Measurements from ENCODE around the gene STIMATE. TPM values are rescaled to one million over a fixed set of nuclear protein-coding genes. Genes with fewer than 3 reads are reported as not detected.
A peak's percentile ranks its signal among the peaks of the same experiment; 100 is the strongest.

Gene STIMATE
- 8.9 TPM for total RNA-seq

DNA sequence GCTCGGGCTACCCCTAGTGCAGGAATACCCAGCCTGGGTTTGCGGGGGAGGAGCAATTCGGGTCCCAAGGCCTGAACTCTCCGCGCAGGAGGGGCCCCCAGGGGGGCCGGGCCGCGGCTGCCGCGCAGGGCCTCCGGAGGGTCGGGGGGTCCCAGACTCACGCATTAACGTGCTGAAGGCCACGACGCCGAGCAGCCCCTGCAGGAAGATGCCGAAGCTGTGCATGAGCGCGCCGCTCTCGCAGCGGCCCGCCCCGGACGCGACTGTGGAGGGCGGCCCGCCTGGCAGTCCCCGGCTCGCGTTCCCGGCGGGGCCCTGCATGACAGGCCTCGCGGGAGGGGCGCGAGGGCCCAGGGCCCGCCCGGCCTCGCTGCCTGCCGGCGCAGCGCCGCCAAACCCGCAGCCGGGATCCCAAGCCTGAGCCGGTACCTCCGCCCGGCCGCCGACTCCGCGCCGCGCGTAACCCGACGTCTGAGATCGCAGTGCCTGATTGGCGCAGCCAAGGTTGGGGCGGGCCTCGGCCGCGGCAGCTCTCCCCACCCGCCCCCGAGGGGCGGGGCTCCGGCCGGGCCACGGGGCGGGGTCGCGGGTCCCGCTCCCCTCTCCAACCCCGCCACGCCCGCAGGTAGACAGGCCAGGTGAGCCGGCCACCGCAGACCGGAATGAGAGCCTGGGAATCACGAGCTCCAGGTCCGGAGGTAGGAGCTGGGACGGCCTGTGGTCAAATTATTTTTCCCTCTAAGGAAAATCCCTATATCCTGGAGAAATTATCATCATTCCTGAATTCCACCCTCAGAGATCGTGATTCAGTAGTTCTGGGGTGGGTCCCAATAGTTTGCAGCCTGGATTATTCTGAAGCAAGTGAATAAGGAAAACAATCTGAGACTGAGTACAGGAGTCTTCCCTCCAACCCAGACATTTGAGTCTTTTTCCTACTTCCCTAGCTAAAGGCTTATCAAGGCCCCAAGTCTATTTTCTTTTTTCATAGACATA is at the start of gene STIMATE:
Gene STIMATE (minus strand): TSS at position 419 of the 993 bp plus-strand sequence. CDS start 98 bp downstream, at position 321.
- Histone ChIP-seq H3K27me3 (ENCODE audit: control insufficient read depth in 3 of 3, insufficient read depth in 3 of 3, low read length in 3 of 3) (no peaks in the 10 kb centered on the region), H3K9ac (ENCODE audit: low read depth in 1 of 3, low read length in 3 of 3) (peak within 1 kb of the TSS; percentile 83 to 88 (median 85)), H3K4me3 (ENCODE audit: low read length in 3 of 3) (peak within 1 kb of the TSS; percentile 85 to 88 (median 87)), H3K36me3 (ENCODE audit: control insufficient read depth in 3 of 3, insufficient read depth in 3 of 3, low read length in 3 of 3) (peaks cover 0 to 2% (median 2%) of the 10 kb centered on the region in 3 donors), H3K4me1 (ENCODE audit: control insufficient read depth in 3 of 3, insufficient read depth in 3 of 3, low read length in 3 of 3) (peaks cover 41 to 52% (median 41%) of the 10 kb centered on the region in 3 donors), H3K27ac (ENCODE audit: low read depth, low read length) (peak within 1 kb of the TSS; percentile 63), H3K9me3 (ENCODE audit: control insufficient read depth in 3 of 3, low read length in 3 of 3) (no peaks in the 10 kb centered on the region)

DNA sequence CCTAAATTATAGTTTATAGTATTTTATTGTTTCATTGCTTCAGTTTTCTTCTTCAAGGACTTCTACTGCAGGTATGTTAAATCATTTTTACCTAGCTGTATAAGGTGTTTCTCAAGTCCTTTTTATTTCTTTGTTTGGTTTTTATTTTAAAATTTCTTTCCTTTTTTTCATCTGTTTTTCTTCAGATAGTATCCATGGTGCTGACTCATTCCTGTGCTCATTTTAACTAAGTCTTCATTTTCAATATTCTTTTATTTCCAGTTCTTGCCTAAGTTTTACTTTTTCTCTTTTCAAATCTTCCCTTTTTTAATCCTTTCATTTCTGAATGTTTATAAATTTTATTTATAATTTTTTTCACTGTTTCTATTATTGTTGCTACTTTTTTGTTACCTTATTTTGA is 42.3 kb upstream of the STIMATE start:
- Histone ChIP-seq H3K27me3 (ENCODE audit: control insufficient read depth in 3 of 3, insufficient read depth in 3 of 3, low read length in 3 of 3) (no peaks in the 10 kb centered on the region), H3K4me1 (ENCODE audit: control insufficient read depth in 3 of 3, insufficient read depth in 3 of 3, low read length in 3 of 3) (peaks cover 0 to 2% (median 0%) of the 10 kb centered on the region in 3 donors), H3K4me3 (ENCODE audit: low read length in 3 of 3) (no peak overlapping the region), H3K9me3 (ENCODE audit: control insufficient read depth in 3 of 3, low read length in 3 of 3) (no peaks in the 10 kb centered on the region), H3K9ac (ENCODE audit: low read depth in 1 of 3, low read length in 3 of 3) (no peak overlapping the region), H3K27ac (ENCODE audit: low read depth, low read length) (no peak overlapping the region), H3K36me3 (ENCODE audit: control insufficient read depth in 3 of 3, insufficient read depth in 3 of 3, low read length in 3 of 3) (no peaks in the 10 kb centered on the region)

DNA sequence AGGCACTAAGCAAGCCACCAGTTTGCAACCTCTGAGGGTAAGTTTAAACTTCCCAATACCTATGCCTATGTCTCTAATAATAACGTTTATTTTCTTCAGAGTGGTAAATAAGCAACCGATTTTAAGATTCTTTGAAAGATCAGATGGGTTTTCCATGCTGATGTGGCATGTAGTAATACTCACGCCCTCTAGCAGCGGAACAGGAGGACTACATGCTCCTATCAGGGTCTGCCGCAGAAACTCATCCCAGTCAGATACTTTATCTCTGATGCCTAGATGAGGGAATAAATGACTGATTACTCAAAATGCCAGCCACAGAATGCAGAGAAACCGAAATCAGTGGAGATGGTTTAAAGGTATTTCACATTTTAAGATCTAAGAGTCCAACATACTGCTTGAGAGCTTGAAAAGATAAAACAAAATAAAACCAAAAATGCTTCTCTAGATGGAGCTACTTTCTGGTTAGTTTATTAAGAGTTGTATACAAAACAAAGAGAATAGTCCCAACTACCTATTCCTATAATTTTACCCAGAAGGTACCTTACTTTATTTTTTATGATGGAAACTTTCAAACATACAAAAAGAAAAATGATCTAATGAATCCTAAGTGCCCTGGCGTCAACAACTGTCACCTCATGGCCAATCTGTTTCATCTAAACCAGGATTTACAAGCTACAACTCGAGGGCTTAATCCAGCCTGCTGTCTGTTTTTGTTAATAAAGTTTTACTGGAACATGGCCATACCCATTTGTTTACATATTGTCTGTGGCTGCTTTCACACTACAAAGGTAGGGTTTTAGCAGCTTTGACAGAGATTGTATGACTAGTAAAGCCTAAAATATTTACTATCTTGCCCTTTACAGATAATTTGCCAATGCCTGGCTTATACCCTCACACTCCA is 37.5 kb upstream of the STIMATE start:
- no peak overlapping the region for H3K4me3 ChIP-seq (ENCODE audit: low read length in 3 of 3)
- H3K36me3 ChIP-seq (ENCODE audit: control insufficient read depth in 3 of 3, insufficient read depth in 3 of 3, low read length in 3 of 3), result no peaks in the 10 kb centered on the region
- no peaks in the 10 kb centered on the region for H3K27me3 ChIP-seq (ENCODE audit: control insufficient read depth in 3 of 3, insufficient read depth in 3 of 3, low read length in 3 of 3)
- no peaks in the 10 kb centered on the region for H3K9me3 ChIP-seq (ENCODE audit: control insufficient read depth in 3 of 3, low read length in 3 of 3)
- peak overlapping the region in 1 of 3 donors; percentile 19 for H3K9ac ChIP-seq (ENCODE audit: low read depth in 1 of 3, low read length in 3 of 3)
- no peak overlapping the region for H3K27ac ChIP-seq (ENCODE audit: low read depth, low read length)
- peaks cover 0 to 6% (median 0%) of the 10 kb centered on the region in 3 donors for H3K4me1 ChIP-seq (ENCODE audit: control insufficient read depth in 3 of 3, insufficient read depth in 3 of 3, low read length in 3 of 3)

DNA sequence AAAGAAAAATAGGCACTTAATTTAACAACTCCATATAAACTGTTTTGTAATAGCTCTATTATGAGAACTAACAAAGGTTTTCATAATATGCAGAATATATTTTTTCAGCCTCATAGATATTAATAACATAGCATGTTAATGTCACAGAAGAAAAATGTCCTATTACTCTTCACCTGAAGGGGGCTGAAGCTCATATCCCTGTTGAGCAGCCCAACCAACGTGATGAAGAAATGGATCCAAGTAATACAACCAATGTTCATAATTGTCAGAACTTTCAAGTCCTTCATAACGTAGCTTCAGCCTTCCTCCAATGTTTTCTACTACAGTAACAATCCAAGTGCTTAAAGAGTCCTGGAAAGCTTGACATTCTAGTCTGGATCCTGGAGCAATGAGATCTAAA is 34.5 kb upstream of the STIMATE start:
- H3K27me3 ChIP-seq (ENCODE audit: control insufficient read depth in 3 of 3, insufficient read depth in 3 of 3, low read length in 3 of 3), result no peaks in the 10 kb centered on the region
- H3K9me3 ChIP-seq (ENCODE audit: control insufficient read depth in 3 of 3, low read length in 3 of 3), result no peaks in the 10 kb centered on the region
- H3K36me3 ChIP-seq (ENCODE audit: control insufficient read depth in 3 of 3, insufficient read depth in 3 of 3, low read length in 3 of 3), result peaks cover 0 to 7% (median 3%) of the 10 kb centered on the region in 3 donors
- H3K4me3 ChIP-seq (ENCODE audit: low read length in 3 of 3), result no peak overlapping the region
- peaks cover 0 to 6% (median 0%) of the 10 kb centered on the region in 3 donors for H3K4me1 ChIP-seq (ENCODE audit: control insufficient read depth in 3 of 3, insufficient read depth in 3 of 3, low read length in 3 of 3)
- H3K27ac ChIP-seq (ENCODE audit: low read depth, low read length), result no peak overlapping the region
- H3K9ac ChIP-seq (ENCODE audit: low read depth in 1 of 3, low read length in 3 of 3), result no peak overlapping the region

DNA sequence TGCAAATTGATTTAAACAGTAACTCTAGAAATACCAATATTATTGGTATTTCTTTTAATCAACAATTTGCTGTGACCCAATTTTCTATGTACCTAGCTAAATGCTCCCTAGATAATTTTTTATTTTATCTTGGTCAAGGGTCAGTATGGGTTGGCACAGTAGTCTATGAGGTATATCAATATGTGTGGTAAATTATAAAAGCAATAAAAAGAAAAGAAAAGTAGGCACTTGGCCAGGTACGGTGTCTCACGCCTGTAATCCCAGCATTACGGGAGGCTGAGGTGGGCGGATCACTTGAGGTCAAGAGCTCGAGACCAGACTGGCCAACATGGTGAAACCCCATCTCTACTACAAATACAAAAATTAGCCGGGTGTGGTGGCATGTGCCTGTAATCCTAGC is 34.0 kb upstream of the STIMATE start:
- peaks cover 0 to 7% (median 3%) of the 10 kb centered on the region in 3 donors for H3K36me3 ChIP-seq (ENCODE audit: control insufficient read depth in 3 of 3, insufficient read depth in 3 of 3, low read length in 3 of 3)

DNA sequence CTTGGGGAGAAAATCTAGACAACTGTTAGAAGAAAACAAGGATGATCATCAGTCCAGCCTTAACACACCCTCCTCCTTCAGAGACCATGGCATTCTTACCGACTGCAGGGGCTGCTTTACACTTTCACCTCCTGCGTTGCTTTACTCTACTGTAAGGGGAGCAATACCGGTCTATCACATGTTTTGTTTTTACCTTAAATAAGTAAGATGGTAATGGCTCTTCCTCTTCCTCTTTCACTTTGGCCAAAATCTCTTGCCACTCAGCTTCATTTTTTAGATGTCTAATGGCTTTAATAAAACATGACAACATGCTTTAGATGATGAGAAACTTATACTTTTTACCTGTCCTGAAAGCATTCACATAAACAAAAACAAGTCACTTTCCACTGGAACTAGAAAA is 33.4 kb upstream of the STIMATE start:
- peaks cover 2 to 8% (median 5%) of the 10 kb centered on the region in 3 donors for H3K36me3 ChIP-seq (ENCODE audit: control insufficient read depth in 3 of 3, insufficient read depth in 3 of 3, low read length in 3 of 3)
- peaks cover 0 to 6% (median 0%) of the 10 kb centered on the region in 3 donors for H3K4me1 ChIP-seq (ENCODE audit: control insufficient read depth in 3 of 3, insufficient read depth in 3 of 3, low read length in 3 of 3)
- H3K9ac ChIP-seq (ENCODE audit: low read depth in 1 of 3, low read length in 3 of 3), result no peak overlapping the region
- H3K4me3 ChIP-seq (ENCODE audit: low read length in 3 of 3), result no peak overlapping the region
- H3K9me3 ChIP-seq (ENCODE audit: control insufficient read depth in 3 of 3, low read length in 3 of 3), result no peaks in the 10 kb centered on the region
- H3K27ac ChIP-seq (ENCODE audit: low read depth, low read length), result no peak overlapping the region
- H3K27me3 ChIP-seq (ENCODE audit: control insufficient read depth in 3 of 3, insufficient read depth in 3 of 3, low read length in 3 of 3), result no peaks in the 10 kb centered on the region

More for the DNA sequence above, 34.0 kb upstream of the STIMATE start:
- no peak overlapping the region for H3K27ac ChIP-seq (ENCODE audit: low read depth, low read length)
- no peaks in the 10 kb centered on the region for H3K9me3 ChIP-seq (ENCODE audit: control insufficient read depth in 3 of 3, low read length in 3 of 3)
- no peaks in the 10 kb centered on the region for H3K27me3 ChIP-seq (ENCODE audit: control insufficient read depth in 3 of 3, insufficient read depth in 3 of 3, low read length in 3 of 3)
- H3K9ac ChIP-seq (ENCODE audit: low read depth in 1 of 3, low read length in 3 of 3), result no peak overlapping the region
- H3K4me1 ChIP-seq (ENCODE audit: control insufficient read depth in 3 of 3, insufficient read depth in 3 of 3, low read length in 3 of 3), result peaks cover 0 to 6% (median 0%) of the 10 kb centered on the region in 3 donors
- H3K4me3 ChIP-seq (ENCODE audit: low read length in 3 of 3), result no peak overlapping the region

DNA sequence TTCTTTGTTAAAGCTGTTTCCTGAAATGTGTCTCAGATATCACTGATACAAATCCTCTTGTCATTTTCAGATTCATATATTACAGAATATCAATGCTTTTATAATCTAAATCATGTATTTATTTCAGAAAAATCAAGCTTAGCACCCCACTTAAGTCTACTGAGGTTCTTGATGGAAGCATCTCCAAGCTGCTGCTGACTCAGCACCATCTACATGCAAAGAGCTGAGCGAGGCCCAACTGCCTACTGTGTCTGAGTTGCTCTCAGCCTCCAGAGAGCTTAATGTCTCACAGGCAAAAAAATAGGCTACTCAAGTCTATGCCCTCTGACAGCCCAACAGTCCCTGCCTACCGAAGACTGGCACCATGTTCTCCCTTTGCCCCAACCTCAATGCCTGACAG is 29.2 kb upstream of the STIMATE start:
- H3K4me1 ChIP-seq (ENCODE audit: control insufficient read depth in 3 of 3, insufficient read depth in 3 of 3, low read length in 3 of 3), result no peaks in the 10 kb centered on the region
- no peak overlapping the region for H3K27ac ChIP-seq (ENCODE audit: low read depth, low read length)
- no peak overlapping the region for H3K4me3 ChIP-seq (ENCODE audit: low read length in 3 of 3)
- no peaks in the 10 kb centered on the region for H3K27me3 ChIP-seq (ENCODE audit: control insufficient read depth in 3 of 3, insufficient read depth in 3 of 3, low read length in 3 of 3)
- no peak overlapping the region for H3K9ac ChIP-seq (ENCODE audit: low read depth in 1 of 3, low read length in 3 of 3)
- H3K9me3 ChIP-seq (ENCODE audit: control insufficient read depth in 3 of 3, low read length in 3 of 3), result no peaks in the 10 kb centered on the region
- peaks cover 2 to 16% (median 7%) of the 10 kb centered on the region in 3 donors for H3K36me3 ChIP-seq (ENCODE audit: control insufficient read depth in 3 of 3, insufficient read depth in 3 of 3, low read length in 3 of 3)

DNA sequence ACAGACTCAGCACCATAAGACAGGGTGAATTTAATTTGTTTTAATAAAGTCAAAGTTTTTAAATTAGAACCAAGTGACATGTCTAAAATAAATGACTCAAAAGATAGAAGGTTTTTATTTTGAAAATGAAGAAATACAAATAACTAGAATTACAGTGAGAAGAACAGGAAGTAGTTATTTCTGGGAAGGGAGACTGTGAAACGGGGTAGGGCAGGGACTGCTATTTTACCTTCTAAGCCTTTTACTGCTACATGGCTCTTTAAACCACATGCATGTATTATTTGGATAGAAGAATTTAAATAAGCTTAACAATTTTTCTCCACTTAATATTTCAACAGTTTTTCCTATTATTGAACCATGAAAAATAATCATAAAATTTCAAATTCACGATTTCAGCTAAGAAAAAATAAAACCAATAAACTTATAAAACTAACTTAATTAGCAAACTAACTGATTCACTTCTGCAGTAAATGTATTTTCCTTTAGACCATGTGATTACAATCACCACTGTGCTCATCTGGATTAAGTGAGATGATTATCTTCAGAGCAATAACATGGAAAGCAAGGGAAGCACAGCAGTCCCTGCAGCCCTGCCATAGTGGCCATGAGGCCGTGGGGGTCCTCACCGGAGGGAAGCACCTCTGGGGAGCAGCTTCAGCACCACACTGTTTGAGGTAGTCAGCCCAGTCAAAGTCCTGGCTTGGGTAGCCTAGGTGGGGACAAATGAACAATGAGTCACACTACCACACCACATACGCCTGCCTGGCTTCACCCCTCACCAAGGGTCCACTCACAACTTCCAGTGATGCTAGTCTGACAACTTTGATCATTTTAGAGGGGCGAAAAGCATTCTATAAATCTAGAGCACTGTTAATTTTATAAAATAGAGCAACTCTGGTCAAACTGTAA is 28.3 kb upstream of the STIMATE start:
- no peak overlapping the region for H3K9ac ChIP-seq (ENCODE audit: low read depth in 1 of 3, low read length in 3 of 3)
- no peaks in the 10 kb centered on the region for H3K4me1 ChIP-seq (ENCODE audit: control insufficient read depth in 3 of 3, insufficient read depth in 3 of 3, low read length in 3 of 3)
- H3K4me3 ChIP-seq (ENCODE audit: low read length in 3 of 3), result no peak overlapping the region
- no peaks in the 10 kb centered on the region for H3K27me3 ChIP-seq (ENCODE audit: control insufficient read depth in 3 of 3, insufficient read depth in 3 of 3, low read length in 3 of 3)
- no peaks in the 10 kb centered on the region for H3K9me3 ChIP-seq (ENCODE audit: control insufficient read depth in 3 of 3, low read length in 3 of 3)
- peaks cover 4 to 20% (median 7%) of the 10 kb centered on the region in 3 donors for H3K36me3 ChIP-seq (ENCODE audit: control insufficient read depth in 3 of 3, insufficient read depth in 3 of 3, low read length in 3 of 3)
- no peak overlapping the region for H3K27ac ChIP-seq (ENCODE audit: low read depth, low read length)

DNA sequence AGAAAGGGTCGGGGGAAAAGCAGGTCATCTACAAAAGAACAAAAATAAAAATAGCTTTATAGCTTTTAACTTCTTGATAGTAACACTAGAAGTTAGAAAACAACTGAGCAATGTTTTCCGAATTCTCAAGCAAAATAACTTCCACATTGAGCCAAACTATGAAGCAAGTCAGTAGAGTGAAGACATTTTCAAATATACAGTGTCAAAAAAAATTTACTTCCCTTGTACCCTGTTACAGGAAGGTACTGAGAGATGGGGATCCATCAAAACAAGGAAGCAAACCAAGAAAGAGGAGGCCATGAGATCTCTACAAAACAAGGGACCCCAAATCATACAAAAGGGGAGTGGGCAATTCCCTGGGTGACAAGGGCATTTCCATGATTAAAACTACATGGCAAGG is 26.6 kb upstream of the STIMATE start:
- H3K9ac ChIP-seq (ENCODE audit: low read depth in 1 of 3, low read length in 3 of 3), result no peak overlapping the region
- H3K4me3 ChIP-seq (ENCODE audit: low read length in 3 of 3), result no peak overlapping the region
- H3K27me3 ChIP-seq (ENCODE audit: control insufficient read depth in 3 of 3, insufficient read depth in 3 of 3, low read length in 3 of 3), result no peaks in the 10 kb centered on the region
- H3K27ac ChIP-seq (ENCODE audit: low read depth, low read length), result no peak overlapping the region
- peaks cover 12 to 32% (median 17%) of the 10 kb centered on the region in 3 donors for H3K36me3 ChIP-seq (ENCODE audit: control insufficient read depth in 3 of 3, insufficient read depth in 3 of 3, low read length in 3 of 3)
- no peaks in the 10 kb centered on the region for H3K4me1 ChIP-seq (ENCODE audit: control insufficient read depth in 3 of 3, insufficient read depth in 3 of 3, low read length in 3 of 3)
- H3K9me3 ChIP-seq (ENCODE audit: control insufficient read depth in 3 of 3, low read length in 3 of 3), result no peaks in the 10 kb centered on the region
